CD4-positive, alpha-beta T cell (primary cell): ENCODE measurements around the gene MAML2. TPM values are rescaled to one million over a fixed set of nuclear protein-coding genes. Genes with fewer than 3 reads are reported as not detected.

Experiments
- ATAC-seq: fragments of 200-7000 bp; cut with Tn5 transposase; one replicate; pipeline ENCODE4 v1.10.0; 2022; ENCODE audit warnings: mild to moderate bottlenecking; ENCODE audit not compliant: poor library complexity
- CTCF ChIA-PET: fragments of 350-600 bp; sonication (Branson Sonifier 250); formaldehyde crosslinking; loops from one replicate; lab custom pipeline; 2021; ENCODE audit warnings: antibody characterized with exemption, inconsistent platforms; lab: Charles Lee
- POLR2A ChIA-PET: fragments of 350-600 bp; sonication (Branson Sonifier 250); formaldehyde crosslinking; loops from one replicate; lab custom pipeline; 2021; ENCODE audit warnings: antibody characterized with exemption, inconsistent platforms; lab: Charles Lee
- DNase-seq, 14 experiments: peaks; one replicate each; pipeline ENCODE4 v3.0.0-alpha.2; 2013 to 2020; ENCODE audit warnings: mixed read lengths in 2 of 14
- H3K27ac ChIP-seq, 2 donors: one replicate each; pipeline versions ENCODE4 v1.5.1 to v1.7.0; 2013; ENCODE audit warnings: low read length in 2 of 2, low read depth in 1 of 2, mild to moderate bottlenecking in 1 of 2
- H3K27me3 ChIP-seq, 2 experiments: 1 replicate in 1 of 2; 2 replicates in 1 of 2; pipeline versions ENCODE4 v1.6.1 to v1.7.0; 2013; ENCODE audit warnings: low read length in 2 of 2, control low read depth in 1 of 2, mild to moderate bottlenecking in 1 of 2, moderate library complexity in 1 of 2; ENCODE audit not compliant: insufficient read depth in 2 of 2, control insufficient read depth in 1 of 2
- H3K36me3 ChIP-seq: one replicate; pipeline ENCODE4 v1.6.1; 2013; ENCODE audit warnings: low read length, control low read depth; ENCODE audit not compliant: insufficient read depth
- H3K4me1 ChIP-seq: one replicate; pipeline ENCODE4 v1.6.1; 2013; ENCODE audit warnings: low read length, control low read depth; ENCODE audit not compliant: insufficient read depth
- H3K4me3 ChIP-seq: one replicate; pipeline ENCODE4 v1.5.1; 2013; ENCODE audit warnings: mild to moderate bottlenecking, low read length, moderate library complexity
- H3K9me3 ChIP-seq, 2 experiments: 1 replicate in 1 of 2; 2 replicates in 1 of 2; pipeline versions ENCODE4 v1.6.1 to v1.7.0; 2013; ENCODE audit warnings: low read length in 2 of 2, mild to moderate bottlenecking in 2 of 2, control low read depth in 1 of 2, moderate library complexity in 1 of 2; ENCODE audit not compliant: control insufficient read depth in 1 of 2, insufficient read depth in 1 of 2
- H3K27ac Mint-ChIP-seq: one replicate; pipeline ENCODE4 v1.8.0; 2020; ENCODE audit warnings: mixed read lengths
- H3K27me3 Mint-ChIP-seq: one replicate; pipeline ENCODE4 v1.8.0; 2021; ENCODE audit warnings: mixed read lengths
- H3K36me3 Mint-ChIP-seq: one replicate; pipeline ENCODE4 v1.8.0; 2021; ENCODE audit warnings: low read depth, mixed read lengths
- H3K4me1 Mint-ChIP-seq: one replicate; pipeline ENCODE4 v1.8.0; 2021; ENCODE audit warnings: low read depth, mixed read lengths
- H3K4me3 Mint-ChIP-seq: one replicate; pipeline ENCODE4 v1.8.0; 2020; ENCODE audit warnings: mild to moderate bottlenecking, mixed read lengths
- H3K9me3 Mint-ChIP-seq: one replicate; pipeline ENCODE4 v1.8.0; 2020; ENCODE audit warnings: mixed read lengths
- CTCF ChIP-seq: fragments of 200-600 bp; IDR thresholded peaks from one replicate; pipeline ENCODE4 v1.8.0; 2022; ENCODE audit warnings: antibody characterized with exemption, mild to moderate bottlenecking
- intact Hi-C, 2 experiments: fragments of 100-400 bp; cut with DNase I in 1 of 2; cut with micrococcal nuclease in 1 of 2; formaldehyde crosslinking; loops; one replicate each; pipeline versions ENCODE4 v1.15.1 to v1.9.0; 2023 to 2025; cut with DNase I, micrococcal nuclease
- total RNA-seq, 174 experiments: library from RNA in 2 of 174; stranded (reverse) in 2 of 174; gene quantifications; one replicate each; pipeline ENCODE4 v1.2.3 and lab custom pipeline; 2021 to 2026

MAML2 gene
- total RNA-seq, 2 experiments from 2014 or later: 58.8 to 59.8 TPM

GRCh38 chr11:96155627-96156378 lies 187.2 kb downstream of the MAML2 start:
- no peak overlapping the region for H3K4me3 ChIP-seq
- CTCF ChIA-PET: no interaction called here
- intact Hi-C loops: no loop called here
- DNase-seq (peak in 3 of 14 experiments; percentile 37 to 73 (median 65)), ATAC-seq (no peak)
- peak overlapping the region; percentile 86 for H3K27ac Mint-ChIP-seq
- POLR2A ChIA-PET: interaction anchor here (0.9 kb wide), 1 partner anchor 8 kb away, joined by 3 read pairs; no protein-coding TSS in a partner anchor
- peaks cover 22% of the 10 kb centered on the region for H3K36me3 Mint-ChIP-seq
- no peaks in the 10 kb centered on the region for H3K27me3 ChIP-seq
- no peak for TF ChIP-seq CTCF
- no peaks in the 10 kb centered on the region for H3K9me3 ChIP-seq
- peaks cover 69% of the 10 kb centered on the region for H3K4me1 Mint-ChIP-seq
- H3K27me3 Mint-ChIP-seq: no peaks in the 10 kb centered on the region
- no peak overlapping the region for H3K27ac ChIP-seq
- no peaks in the 10 kb centered on the region for H3K9me3 Mint-ChIP-seq
- peaks cover 11% of the 10 kb centered on the region for H3K36me3 ChIP-seq
- H3K4me1 ChIP-seq: peaks cover 26% of the 10 kb centered on the region
- no peak overlapping the region for H3K4me3 Mint-ChIP-seq

- TF ChIP-seq CTCF: no peak
- H3K4me1 Mint-ChIP-seq: peaks cover 64% of the 10 kb centered on the region
- ATAC-seq (no peak), DNase-seq (no peak)
- H3K27me3 Mint-ChIP-seq: no peaks in the 10 kb centered on the region
- no peaks in the 10 kb centered on the region for H3K9me3 ChIP-seq
- H3K4me3 ChIP-seq: no peak overlapping the region
- intact Hi-C loops: no loop called here
- peaks cover 11% of the 10 kb centered on the region for H3K36me3 ChIP-seq
- peaks cover 22% of the 10 kb centered on the region for H3K36me3 Mint-ChIP-seq
- peak overlapping the region; percentile 50 for H3K27ac Mint-ChIP-seq
- no peak overlapping the region for H3K27ac ChIP-seq
- no peaks in the 10 kb centered on the region for H3K27me3 ChIP-seq
- no peaks in the 10 kb centered on the region for H3K9me3 Mint-ChIP-seq
- no peak overlapping the region for H3K4me3 Mint-ChIP-seq
- H3K4me1 ChIP-seq: peaks cover 26% of the 10 kb centered on the region
- ChIA-PET POLR2A (interaction anchor here (0.9 kb wide), 1 partner anchor 9 kb away, joined by 3 read pairs; no protein-coding TSS in a partner anchor), CTCF (no interaction called here)
These were observed 188.0 kb downstream of the MAML2 start for GRCh38 chr11:96154802-96155520.

GRCh38 chr11:96152623-96153022 lies 190.4 kb downstream of the MAML2 start:
- Mint-ChIP-seq H3K27ac (peak overlapping the region; percentile 45), H3K36me3 (peaks cover 27% of the 10 kb centered on the region), H3K4me1 (peaks cover 58% of the 10 kb centered on the region), H3K4me3 (no peak overlapping the region), H3K9me3 (no peaks in the 10 kb centered on the region), H3K27me3 (no peaks in the 10 kb centered on the region)
- POLR2A ChIA-PET: no interaction called here
- Histone ChIP-seq H3K4me3 (no peak overlapping the region), H3K9me3 (no peaks in the 10 kb centered on the region), H3K4me1 (peaks cover 22% of the 10 kb centered on the region), H3K27ac (no peak overlapping the region), H3K27me3 (no peaks in the 10 kb centered on the region), H3K36me3 (peaks cover 18% of the 10 kb centered on the region)
- CTCF ChIA-PET: interaction anchor here (1.6 kb wide), 1 partner anchor 191 kb away, joined by 5 read pairs; the partner anchor contains the start of gene MAML2
- DNase-seq: no peak
- TF ChIP-seq CTCF: no peak
- intact Hi-C loops: no loop called here
- ATAC-seq: no peak
